ENCODE measurements around the gene ZNF365.

The ZNF365 gene

GRCh38 chr10:62424026-62424425, 49.9 kb downstream of the ZNF365 start:
- no peak for DNase-seq

GRCh38 chr10:62426086-62426485, 51.9 kb downstream of the ZNF365 start:
- DNase-seq: peak; percentile 44

- no peak for DNase-seq
These were observed 52.4 kb downstream of the ZNF365 start for GRCh38 chr10:62426600-62426999.

GRCh38 chr10:62430881-62431280, 56.7 kb downstream of the ZNF365 start:
- no peak for DNase-seq

GRCh38 chr10:62433181-62433692, 59.1 kb downstream of the ZNF365 start:
- peak; percentile 96 for DNase-seq

GRCh38 chr10:62433901-62434300, 59.7 kb downstream of the ZNF365 start:
- DNase-seq: no peak

- peak; percentile 77 for DNase-seq
These were observed 63.5 kb downstream of the ZNF365 start for GRCh38 chr10:62437696-62438095.

- DNase-seq: no peak
These were observed 67.8 kb downstream of the ZNF365 start for GRCh38 chr10:62442006-62442405.

- DNase-seq: no peak
These were observed 68.9 kb downstream of the ZNF365 start for GRCh38 chr10:62442894-62443669.

GRCh38 chr10:62443866-62444265, 69.7 kb downstream of the ZNF365 start:
- DNase-seq: peak; percentile 25

GRCh38 chr10:62446627-62447026, 72.5 kb downstream of the ZNF365 start:
- DNase-seq: no peak

- no peak for DNase-seq
These were observed 76.9 kb downstream of the ZNF365 start for GRCh38 chr10:62450912-62451610.

- DNase-seq: no peak
These were observed 77.4 kb downstream of the ZNF365 start for GRCh38 chr10:62451611-62451975.

Measured in EL (cell line).